ENCODE measurements around the gene CCBE1.

DNA sequence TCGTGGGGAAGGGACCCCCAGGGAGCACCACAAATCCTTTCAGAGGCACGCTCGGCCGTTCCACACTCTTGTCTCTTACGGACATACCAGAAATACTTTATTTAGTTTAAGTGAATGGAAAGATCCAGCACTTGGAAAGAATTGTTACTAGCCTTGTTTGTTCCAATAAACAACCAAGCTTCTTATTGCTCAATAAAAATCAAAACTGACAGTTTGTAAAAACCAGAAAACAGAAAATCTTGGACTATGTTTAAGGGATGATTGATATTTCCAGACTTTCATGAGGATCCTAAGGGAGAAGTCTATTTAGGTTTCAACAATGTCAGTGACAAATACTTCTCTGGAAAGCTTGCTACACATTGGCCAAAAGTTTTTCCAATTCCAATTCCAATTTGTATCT lies 31.6 kb upstream of the CCBE1 start:
- TF ChIP-seq, protein P1, sequence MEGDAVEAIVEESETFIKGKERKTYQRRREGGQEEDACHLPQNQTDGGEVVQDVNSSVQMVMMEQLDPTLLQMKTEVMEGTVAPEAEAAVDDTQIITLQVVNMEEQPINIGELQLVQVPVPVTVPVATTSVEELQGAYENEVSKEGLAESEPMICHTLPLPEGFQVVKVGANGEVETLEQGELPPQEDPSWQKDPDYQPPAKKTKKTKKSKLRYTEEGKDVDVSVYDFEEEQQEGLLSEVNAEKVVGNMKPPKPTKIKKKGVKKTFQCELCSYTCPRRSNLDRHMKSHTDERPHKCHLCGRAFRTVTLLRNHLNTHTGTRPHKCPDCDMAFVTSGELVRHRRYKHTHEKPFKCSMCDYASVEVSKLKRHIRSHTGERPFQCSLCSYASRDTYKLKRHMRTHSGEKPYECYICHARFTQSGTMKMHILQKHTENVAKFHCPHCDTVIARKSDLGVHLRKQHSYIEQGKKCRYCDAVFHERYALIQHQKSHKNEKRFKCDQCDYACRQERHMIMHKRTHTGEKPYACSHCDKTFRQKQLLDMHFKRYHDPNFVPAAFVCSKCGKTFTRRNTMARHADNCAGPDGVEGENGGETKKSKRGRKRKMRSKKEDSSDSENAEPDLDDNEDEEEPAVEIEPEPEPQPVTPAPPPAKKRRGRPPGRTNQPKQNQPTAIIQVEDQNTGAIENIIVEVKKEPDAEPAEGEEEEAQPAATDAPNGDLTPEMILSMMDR (IDR thresholded peaks at IDR 0.05): no peak
- no peak for TF ChIP-seq ZFX (IDR thresholded peaks at IDR 0.05; ENCODE audit: borderline replicate concordance)
